Measurements from ENCODE around the gene PARD3.

PARD3 gene

GRCh38 chr10:34762603-34763299 lies 52.3 kb downstream of the PARD3 start:
- TF ChIP-seq CTCF (IDR thresholded peaks at IDR 0.05; ENCODE audit: control insufficient read depth, extremely low read depth, insufficient read depth): no peak
- no peak overlapping the region for H3K4me3 ChIP-seq (ENCODE audit: low read depth, low read length)
- DNase-seq (ENCODE audit: low read depth): no peak

GRCh38 chr10:34762156-34762555 lies 52.9 kb downstream of the PARD3 start:
- no peak for TF ChIP-seq CTCF (IDR thresholded peaks at IDR 0.05; ENCODE audit: control insufficient read depth, extremely low read depth, insufficient read depth)
- DNase-seq (ENCODE audit: low read depth): no peak
- H3K4me3 ChIP-seq (ENCODE audit: low read depth, low read length): no peak overlapping the region

- no peak for TF ChIP-seq CTCF (IDR thresholded peaks at IDR 0.05; ENCODE audit: control insufficient read depth, extremely low read depth, insufficient read depth)
- DNase-seq (ENCODE audit: low read depth): no peak
- H3K4me3 ChIP-seq (ENCODE audit: low read depth, low read length): no peak overlapping the region
Observed at GRCh38 chr10:34761453-34761852, 53.6 kb downstream of the PARD3 start.

- TF ChIP-seq CTCF (IDR thresholded peaks at IDR 0.05; ENCODE audit: control insufficient read depth, extremely low read depth, insufficient read depth): no peak
- no peak for DNase-seq (ENCODE audit: low read depth)
- H3K4me3 ChIP-seq (ENCODE audit: low read depth, low read length): no peak overlapping the region
Observed at GRCh38 chr10:34760606-34761005, 54.5 kb downstream of the PARD3 start.

GRCh38 chr10:34759837-34760215 lies 55.3 kb downstream of the PARD3 start:
- no peak for DNase-seq (ENCODE audit: low read depth)
- TF ChIP-seq CTCF (IDR thresholded peaks at IDR 0.05; ENCODE audit: control insufficient read depth, extremely low read depth, insufficient read depth): no peak

GRCh38 chr10:34759161-34759836 lies 55.8 kb downstream of the PARD3 start:
- TF ChIP-seq CTCF (IDR thresholded peaks at IDR 0.05; ENCODE audit: control insufficient read depth, extremely low read depth, insufficient read depth): no peak
- DNase-seq (ENCODE audit: low read depth): no peak
- no peak overlapping the region for H3K4me3 ChIP-seq (ENCODE audit: low read depth, low read length)

More at GRCh38 chr10:34759837-34760215, 55.3 kb downstream of the PARD3 start:
- no peak overlapping the region for H3K4me3 ChIP-seq (ENCODE audit: low read depth, low read length)
